ENCODE data around the gene ARHGAP31. TPM values are rescaled to one million over a fixed set of nuclear protein-coding genes. Genes with fewer than 3 reads are reported as not detected.
"Not testable (repeated sequence)": the region's sequence is repeated elsewhere in the genome, so short reads cannot be mapped to it uniquely, and the experiment has no call there.

ARHGAP31 gene
- total and polyA plus RNA-seq, 8 donors: 31.5 to 70.3 (median 42.3) TPM

- no peaks in the 10 kb centered on the region for H3K9me3 ChIP-seq
- intact Hi-C loops (cut with DNase I): no loop called here
- ATAC-seq: no peak
- H3K4me3 ChIP-seq: no peak overlapping the region
- TF ChIP-seq CTCF (IDR thresholded peaks at IDR 0.05): no peak
- H3K27me3 ChIP-seq: no peaks in the 10 kb centered on the region
- no peak overlapping the region for H3K27ac ChIP-seq
- H3K4me1 ChIP-seq: peaks cover 0 to 12% of the 10 kb centered on the region in 2 donors
- no peak for DNase-seq
- no peaks in the 10 kb centered on the region for H3K36me3 ChIP-seq
These were observed 37.1 kb upstream of the ARHGAP31 start for GRCh38 chr3:119257111-119257510.

GRCh38 chr3:119257654-119258410 is 36.4 kb upstream of the ARHGAP31 start:
- no peak for TF ChIP-seq CTCF (IDR thresholded peaks at IDR 0.05)
- intact Hi-C loops (cut with DNase I): no loop called here
- DNase-seq: peak in 1 of 4 donors; percentile 40

GRCh38 chr3:119258915-119259314 is 35.3 kb upstream of the ARHGAP31 start:
- intact Hi-C loops (cut with DNase I): no loop called here
- Histone ChIP-seq H3K4me1 (peaks cover 0 to 12% of the 10 kb centered on the region in 2 donors), H3K27ac (no peak overlapping the region), H3K4me3 (no peak overlapping the region), H3K36me3 (no peaks in the 10 kb centered on the region), H3K9me3 (no peaks in the 10 kb centered on the region), H3K27me3 (no peaks in the 10 kb centered on the region)
- no peak for TF ChIP-seq CTCF (IDR thresholded peaks at IDR 0.05)
- DNase-seq: no peak
- ATAC-seq: peak; percentile 62

More at GRCh38 chr3:119257654-119258410, 36.4 kb upstream of the ARHGAP31 start:
- no peaks in the 10 kb centered on the region for H3K36me3 ChIP-seq
- H3K4me1 ChIP-seq: peaks cover 0 to 12% of the 10 kb centered on the region in 2 donors
- H3K9me3 ChIP-seq: no peaks in the 10 kb centered on the region
- no peak overlapping the region for H3K4me3 ChIP-seq
- peak; percentile 46 for ATAC-seq
- no peak overlapping the region for H3K27ac ChIP-seq
- H3K27me3 ChIP-seq: no peaks in the 10 kb centered on the region

- H3K27ac ChIP-seq: no peak overlapping the region
- H3K9me3 ChIP-seq: no peaks in the 10 kb centered on the region
- no peak overlapping the region for H3K4me3 ChIP-seq
- H3K4me1 ChIP-seq: peaks cover 0 to 12% of the 10 kb centered on the region in 2 donors
- H3K36me3 ChIP-seq: no peaks in the 10 kb centered on the region
- TF ChIP-seq CTCF (IDR thresholded peaks at IDR 0.05): no peak
- ATAC-seq (no peak), DNase-seq (no peak)
- H3K27me3 ChIP-seq: no peaks in the 10 kb centered on the region
- intact Hi-C loops (cut with DNase I): no loop called here
These were observed 34.4 kb upstream of the ARHGAP31 start for GRCh38 chr3:119259821-119260220.

- Histone ChIP-seq H3K4me1 (peaks cover 0 to 12% of the 10 kb centered on the region in 2 donors), H3K27me3 (no peaks in the 10 kb centered on the region), H3K4me3 (no peak overlapping the region), H3K27ac (no peak overlapping the region), H3K9me3 (no peaks in the 10 kb centered on the region), H3K36me3 (no peaks in the 10 kb centered on the region)
- DNase-seq: no peak
- no peak for TF ChIP-seq CTCF (IDR thresholded peaks at IDR 0.05)
- no peak for ATAC-seq
- intact Hi-C loops (cut with DNase I): no loop called here
These were observed 33.1 kb upstream of the ARHGAP31 start for GRCh38 chr3:119261055-119261454.

- H3K4me3 ChIP-seq; H3K9me3 ChIP-seq; H3K4me1 ChIP-seq; intact Hi-C loops (cut with DNase I); DNase-seq; ATAC-seq; H3K36me3 ChIP-seq; H3K27ac ChIP-seq; H3K27me3 ChIP-seq: not testable (repeated sequence)
These were observed 24.0 kb upstream of the ARHGAP31 start for GRCh38 chr3:119270212-119270611.
